SK-N-SH treated with all-trans-retinoic acid at 6 μM for 48 hours (cell line): ENCODE measurements around the gene GRIA1.

ENCODE experiments used
- ATAC-seq: fragments of 200-7000 bp; cut with Tn5 transposase; 3 replicates; pipeline ENCODE4 v1.9.1; 2020; ENCODE audit warnings: mild to moderate bottlenecking, moderate library complexity
- ARNTL ChIP-seq: fragments of 450-650 bp; formaldehyde crosslinking; IDR thresholded peaks from 2 replicates; pipeline ENCODE4 v1.5.0; 2020; ENCODE audit warnings: low read depth, mild to moderate bottlenecking, moderate library complexity, borderline replicate concordance
- BACH2 ChIP-seq: fragments of 250-450 bp; sonication (Bioruptor Pico); IDR thresholded peaks from 2 replicates; pipeline ENCODE4 v1.9.0; 2021; ENCODE audit warnings: mild to moderate bottlenecking, borderline replicate concordance
- CREB5 ChIP-seq: fragments of 250-450 bp; sonication (Bioruptor Pico); IDR thresholded peaks from 2 replicates; pipeline ENCODE4 v1.5.1; 2020; ENCODE audit warnings: low read depth, mild to moderate bottlenecking, moderate library complexity
- CSDC2 ChIP-seq: fragments of 250-450 bp; sonication (Bioruptor Pico); IDR thresholded peaks from 2 replicates; pipeline ENCODE4 v1.5.0; 2020; ENCODE audit warnings: mild to moderate bottlenecking, moderate library complexity
- ESRRG ChIP-seq: fragments of 250-450 bp; sonication (Bioruptor Pico); IDR thresholded peaks from 2 replicates; pipeline ENCODE4 v1.6.1; 2021; ENCODE audit warnings: mild to moderate bottlenecking
- GLIS3 ChIP-seq: fragments of 250-450 bp; sonication (Bioruptor Pico); IDR thresholded peaks from 2 replicates; pipeline ENCODE4 v1.5.0; 2020; ENCODE audit warnings: mild to moderate bottlenecking, moderate library complexity
- ISL1 ChIP-seq: fragments of 250-450 bp; sonication (Bioruptor Pico); IDR thresholded peaks from 2 replicates; pipeline ENCODE4 v2.1.2; 2022; ENCODE audit warnings: mild to moderate bottlenecking, moderate library complexity
- OSR1 ChIP-seq: fragments of 250-450 bp; sonication (Bioruptor Pico); IDR thresholded peaks from 2 replicates; pipeline ENCODE4 v1.8.0; 2022; ENCODE audit warnings: moderate library complexity, mild to moderate bottlenecking, inconsistent platforms
- PPARA ChIP-seq: fragments of 250-450 bp; sonication (Bioruptor Pico); IDR thresholded peaks from 2 replicates; pipeline ENCODE4 v1.5.0; 2020; ENCODE audit warnings: mild to moderate bottlenecking, borderline replicate concordance
- RARB ChIP-seq: fragments of 250-450 bp; sonication (Bioruptor Pico); IDR thresholded peaks from 2 replicates; pipeline ENCODE4 v1.8.0; 2021; ENCODE audit warnings: mild to moderate bottlenecking, moderate library complexity
- SNAI2 ChIP-seq: fragments of 250-450 bp; sonication (Bioruptor Pico); IDR thresholded peaks from 2 replicates; pipeline ENCODE4 v1.5.0; 2020; ENCODE audit warnings: mild to moderate bottlenecking, moderate library complexity
- TCF4 ChIP-seq: fragments of 250-450 bp; sonication (Bioruptor Pico); IDR thresholded peaks from 2 replicates; pipeline ENCODE4 v1.8.0; 2021; ENCODE audit warnings: mild to moderate bottlenecking, moderate library complexity, borderline replicate concordance
- TOX ChIP-seq: fragments of 250-450 bp; sonication (Bioruptor Pico); IDR thresholded peaks from 2 replicates; pipeline ENCODE4 v1.8.0; 2021; ENCODE audit warnings: mild to moderate bottlenecking, moderate library complexity, borderline replicate concordance
- ZC3H10 ChIP-seq: fragments of 250-450 bp; sonication (Bioruptor Pico); IDR thresholded peaks from 2 replicates; pipeline ENCODE4 v1.5.1; 2021; ENCODE audit warnings: mild to moderate bottlenecking, moderate library complexity
- ZFP3 ChIP-seq: fragments of 250-450 bp; sonication (Bioruptor Pico); IDR thresholded peaks from 2 replicates; pipeline ENCODE4 v1.5.0; 2020; ENCODE audit warnings: mild to moderate bottlenecking, moderate library complexity
- ZNF565 ChIP-seq: fragments of 450-650 bp; formaldehyde crosslinking; conservative IDR thresholded peaks from 2 replicates; pipeline ENCODE4 v1.5.0; 2020; ENCODE audit warnings: low read depth, mild to moderate bottlenecking, moderate library complexity
- ZNF70 ChIP-seq: fragments of 450-650 bp; formaldehyde crosslinking; IDR thresholded peaks from 2 replicates; pipeline ENCODE4 v1.5.0; 2020; ENCODE audit warnings: mild to moderate bottlenecking, moderate library complexity
- ZNF8 ChIP-seq: fragments of 450-650 bp; formaldehyde crosslinking; IDR thresholded peaks from 2 replicates; pipeline ENCODE4 v1.5.0; 2020; ENCODE audit warnings: mild to moderate bottlenecking, moderate library complexity
- TF ChIP-seq, protein P1 (sequence below): fragments of 250-450 bp; sonication (Bioruptor Pico); IDR thresholded peaks from 2 replicates; pipeline ENCODE4 v1.5.0; 2020; ENCODE audit warnings: mild to moderate bottlenecking, moderate library complexity
- TF ChIP-seq, protein P2 (sequence below): fragments of 250-450 bp; sonication (Bioruptor Pico); IDR thresholded peaks from 2 replicates; pipeline ENCODE4 v1.8.0; 2020; ENCODE audit warnings: mild to moderate bottlenecking, moderate library complexity, borderline replicate concordance
- TF ChIP-seq, protein P3 (sequence below): fragments of 250-450 bp; sonication (Bioruptor Pico); IDR thresholded peaks from 2 replicates; pipeline ENCODE4 v1.8.0; 2021; ENCODE audit warnings: low read depth, mild to moderate bottlenecking, moderate library complexity, borderline replicate concordance
- TF ChIP-seq, protein P4 (sequence below): fragments of 250-450 bp; sonication (Bioruptor Pico); IDR thresholded peaks from 2 replicates; pipeline ENCODE4 v1.5.1; 2021; ENCODE audit warnings: mild to moderate bottlenecking, moderate library complexity

GRIA1 gene

GRCh38 chr5:153690236-153690635 lies 199.8 kb downstream of the GRIA1 start:
- no peak for ATAC-seq
- TF ChIP-seq ZNF8 (CRISPR knock-in tag), result no peak
- TF ChIP-seq PPARA (CRISPR knock-in tag), result no peak
- TF ChIP-seq, protein P1, sequence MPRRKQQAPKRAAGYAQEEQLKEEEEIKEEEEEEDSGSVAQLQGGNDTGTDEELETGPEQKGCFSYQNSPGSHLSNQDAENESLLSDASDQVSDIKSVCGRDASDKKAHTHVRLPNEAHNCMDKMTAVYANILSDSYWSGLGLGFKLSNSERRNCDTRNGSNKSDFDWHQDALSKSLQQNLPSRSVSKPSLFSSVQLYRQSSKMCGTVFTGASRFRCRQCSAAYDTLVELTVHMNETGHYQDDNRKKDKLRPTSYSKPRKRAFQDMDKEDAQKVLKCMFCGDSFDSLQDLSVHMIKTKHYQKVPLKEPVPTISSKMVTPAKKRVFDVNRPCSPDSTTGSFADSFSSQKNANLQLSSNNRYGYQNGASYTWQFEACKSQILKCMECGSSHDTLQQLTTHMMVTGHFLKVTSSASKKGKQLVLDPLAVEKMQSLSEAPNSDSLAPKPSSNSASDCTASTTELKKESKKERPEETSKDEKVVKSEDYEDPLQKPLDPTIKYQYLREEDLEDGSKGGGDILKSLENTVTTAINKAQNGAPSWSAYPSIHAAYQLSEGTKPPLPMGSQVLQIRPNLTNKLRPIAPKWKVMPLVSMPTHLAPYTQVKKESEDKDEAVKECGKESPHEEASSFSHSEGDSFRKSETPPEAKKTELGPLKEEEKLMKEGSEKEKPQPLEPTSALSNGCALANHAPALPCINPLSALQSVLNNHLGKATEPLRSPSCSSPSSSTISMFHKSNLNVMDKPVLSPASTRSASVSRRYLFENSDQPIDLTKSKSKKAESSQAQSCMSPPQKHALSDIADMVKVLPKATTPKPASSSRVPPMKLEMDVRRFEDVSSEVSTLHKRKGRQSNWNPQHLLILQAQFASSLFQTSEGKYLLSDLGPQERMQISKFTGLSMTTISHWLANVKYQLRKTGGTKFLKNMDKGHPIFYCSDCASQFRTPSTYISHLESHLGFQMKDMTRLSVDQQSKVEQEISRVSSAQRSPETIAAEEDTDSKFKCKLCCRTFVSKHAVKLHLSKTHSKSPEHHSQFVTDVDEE (CRISPR knock-in tag), result no peak
- no peak for TF ChIP-seq ARNTL
- TF ChIP-seq ZFP3 (CRISPR knock-in tag), result no peak
- TF ChIP-seq, protein P2, sequence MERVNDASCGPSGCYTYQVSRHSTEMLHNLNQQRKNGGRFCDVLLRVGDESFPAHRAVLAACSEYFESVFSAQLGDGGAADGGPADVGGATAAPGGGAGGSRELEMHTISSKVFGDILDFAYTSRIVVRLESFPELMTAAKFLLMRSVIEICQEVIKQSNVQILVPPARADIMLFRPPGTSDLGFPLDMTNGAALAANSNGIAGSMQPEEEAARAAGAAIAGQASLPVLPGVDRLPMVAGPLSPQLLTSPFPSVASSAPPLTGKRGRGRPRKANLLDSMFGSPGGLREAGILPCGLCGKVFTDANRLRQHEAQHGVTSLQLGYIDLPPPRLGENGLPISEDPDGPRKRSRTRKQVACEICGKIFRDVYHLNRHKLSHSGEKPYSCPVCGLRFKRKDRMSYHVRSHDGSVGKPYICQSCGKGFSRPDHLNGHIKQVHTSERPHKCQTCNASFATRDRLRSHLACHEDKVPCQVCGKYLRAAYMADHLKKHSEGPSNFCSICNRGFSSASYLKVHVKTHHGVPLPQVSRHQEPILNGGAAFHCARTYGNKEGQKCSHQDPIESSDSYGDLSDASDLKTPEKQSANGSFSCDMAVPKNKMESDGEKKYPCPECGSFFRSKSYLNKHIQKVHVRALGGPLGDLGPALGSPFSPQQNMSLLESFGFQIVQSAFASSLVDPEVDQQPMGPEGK (CRISPR knock-in tag), result no peak
- no peak for TF ChIP-seq ISL1 (CRISPR knock-in tag)
- TF ChIP-seq CSDC2 (CRISPR knock-in tag), result no peak
- no peak for TF ChIP-seq OSR1
- TF ChIP-seq, protein P3, sequence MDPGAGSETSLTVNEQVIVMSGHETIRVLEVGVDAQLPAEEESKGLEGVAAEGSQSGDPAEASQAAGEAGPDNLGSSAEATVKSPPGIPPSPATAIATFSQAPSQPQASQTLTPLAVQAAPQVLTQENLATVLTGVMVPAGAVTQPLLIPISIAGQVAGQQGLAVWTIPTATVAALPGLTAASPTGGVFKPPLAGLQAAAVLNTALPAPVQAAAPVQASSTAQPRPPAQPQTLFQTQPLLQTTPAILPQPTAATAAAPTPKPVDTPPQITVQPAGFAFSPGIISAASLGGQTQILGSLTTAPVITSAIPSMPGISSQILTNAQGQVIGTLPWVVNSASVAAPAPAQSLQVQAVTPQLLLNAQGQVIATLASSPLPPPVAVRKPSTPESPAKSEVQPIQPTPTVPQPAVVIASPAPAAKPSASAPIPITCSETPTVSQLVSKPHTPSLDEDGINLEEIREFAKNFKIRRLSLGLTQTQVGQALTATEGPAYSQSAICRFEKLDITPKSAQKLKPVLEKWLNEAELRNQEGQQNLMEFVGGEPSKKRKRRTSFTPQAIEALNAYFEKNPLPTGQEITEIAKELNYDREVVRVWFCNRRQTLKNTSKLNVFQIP (CRISPR knock-in tag), result no peak
- no peak for TF ChIP-seq RARB
- TF ChIP-seq SNAI2 (CRISPR knock-in tag), result no peak

DNA sequence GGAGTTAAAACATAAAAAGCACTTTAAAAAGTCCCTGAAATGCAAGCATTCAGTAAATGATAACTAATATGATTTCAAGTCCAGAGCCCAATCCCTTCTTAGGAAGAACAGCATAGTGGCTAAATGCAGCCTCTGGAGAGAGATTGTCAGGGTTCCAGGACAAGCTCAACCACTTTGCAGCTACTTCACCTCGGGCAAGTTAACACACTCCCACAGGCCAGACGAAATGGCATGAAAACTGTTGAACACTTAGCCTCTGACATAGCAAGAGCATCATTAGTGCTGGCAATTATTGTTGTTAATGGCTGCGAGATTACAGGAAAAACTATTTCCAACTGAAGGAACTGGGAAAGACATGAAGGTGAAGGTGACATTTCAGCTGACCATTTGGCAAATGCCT lies 205.8 kb downstream of the GRIA1 start:
- no peak for ATAC-seq

GRCh38 chr5:153699035-153699434 lies 208.6 kb downstream of the GRIA1 start:
- no peak for TF ChIP-seq TOX (CRISPR knock-in tag)
- TF ChIP-seq CSDC2 (CRISPR knock-in tag), result no peak
- TF ChIP-seq ISL1 (CRISPR knock-in tag), result no peak
- TF ChIP-seq, all 23 proteins: peak for 0
- no peak for ATAC-seq

More for the DNA sequence above, 205.8 kb downstream of the GRIA1 start:
- TF ChIP-seq CREB5 (CRISPR knock-in tag), result no peak
- TF ChIP-seq, protein P2 (CRISPR knock-in tag), result no peak
- TF ChIP-seq BACH2 (CRISPR knock-in tag), result no peak

- ATAC-seq, result no peak
- TF ChIP-seq OSR1 (no peak), PPARA (CRISPR knock-in tag) (no peak)
- TF ChIP-seq, all 23 proteins: peak for 0
These were observed 210.5 kb downstream of the GRIA1 start for GRCh38 chr5:153700940-153701339.

GRCh38 chr5:153702265-153702664 lies 211.8 kb downstream of the GRIA1 start:
- no peak for ATAC-seq
- TF ChIP-seq BACH2 (CRISPR knock-in tag), result no peak
- no peak for TF ChIP-seq ZNF8 (CRISPR knock-in tag)
- no peak for TF ChIP-seq ARNTL
- no peak for TF ChIP-seq GLIS3 (CRISPR knock-in tag)
- TF ChIP-seq, protein P2 (CRISPR knock-in tag), result no peak
- TF ChIP-seq ESRRG (CRISPR knock-in tag), result no peak
- TF ChIP-seq, protein P4, sequence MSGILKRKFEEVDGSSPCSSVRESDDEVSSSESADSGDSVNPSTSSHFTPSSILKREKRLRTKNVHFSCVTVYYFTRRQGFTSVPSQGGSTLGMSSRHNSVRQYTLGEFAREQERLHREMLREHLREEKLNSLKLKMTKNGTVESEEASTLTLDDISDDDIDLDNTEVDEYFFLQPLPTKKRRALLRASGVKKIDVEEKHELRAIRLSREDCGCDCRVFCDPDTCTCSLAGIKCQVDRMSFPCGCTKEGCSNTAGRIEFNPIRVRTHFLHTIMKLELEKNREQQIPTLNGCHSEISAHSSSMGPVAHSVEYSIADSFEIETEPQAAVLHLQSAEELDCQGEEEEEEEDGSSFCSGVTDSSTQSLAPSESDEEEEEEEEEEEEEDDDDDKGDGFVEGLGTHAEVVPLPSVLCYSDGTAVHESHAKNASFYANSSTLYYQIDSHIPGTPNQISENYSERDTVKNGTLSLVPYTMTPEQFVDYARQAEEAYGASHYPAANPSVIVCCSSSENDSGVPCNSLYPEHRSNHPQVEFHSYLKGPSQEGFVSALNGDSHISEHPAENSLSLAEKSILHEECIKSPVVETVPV, result no peak
- TF ChIP-seq ZFP3 (CRISPR knock-in tag), result no peak
- no peak for TF ChIP-seq ZNF565 (CRISPR knock-in tag)
- no peak for TF ChIP-seq ZC3H10 (CRISPR knock-in tag)
- no peak for TF ChIP-seq TOX (CRISPR knock-in tag)
- no peak for TF ChIP-seq TCF4 (CRISPR knock-in tag)
- TF ChIP-seq CSDC2 (CRISPR knock-in tag), result no peak
- no peak for TF ChIP-seq ZNF70 (CRISPR knock-in tag)
- TF ChIP-seq PPARA (CRISPR knock-in tag), result no peak
